22Rv1 (cell line): ENCODE results near the gene PALD1.

Experiments
- CTCF ChIP-seq: fragments of 450-650 bp; IDR thresholded peaks from 2 replicates; pipeline ENCODE4 v1.5.1; 2017; ENCODE audit warnings: mild to moderate bottlenecking
- ZFX ChIP-seq: fragments of 450-650 bp; IDR thresholded peaks from 2 replicates; pipeline ENCODE4 v1.6.1; 2017; ENCODE audit warnings: antibody characterized with exemption, borderline replicate concordance

DNA sequence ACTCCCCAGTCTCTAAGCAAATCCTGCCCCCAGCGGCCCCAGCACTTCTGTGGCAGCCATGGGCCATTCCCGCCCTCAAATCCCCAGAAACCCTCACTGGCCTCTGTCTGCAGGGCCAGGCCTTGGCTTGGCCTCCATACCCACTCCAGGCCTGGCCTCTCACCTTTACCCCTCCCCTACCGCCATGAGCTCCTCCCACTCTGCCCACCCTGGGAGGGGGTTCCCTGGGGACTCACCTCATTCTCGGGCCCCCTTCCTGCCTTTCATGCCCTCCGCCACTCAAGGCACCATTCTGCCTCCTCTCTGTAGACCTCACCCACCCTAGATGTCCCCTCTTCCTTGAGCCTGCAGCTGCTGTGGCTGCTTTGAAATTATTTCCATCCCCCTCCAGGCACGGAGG lies 83.0 kb downstream of the PALD1 start:
- TF ChIP-seq CTCF, result no peak
- no peak for TF ChIP-seq ZFX
